Germinal center (tissue), 1 donor: ENCODE data around the gene ZCCHC7.
"Not testable (repeated sequence)": the region's sequence is repeated elsewhere in the genome, so short reads cannot be mapped to it uniquely, and the experiment has no call there.

ENCODE experiments used
- DNase-seq: peaks from one replicate; pipeline ENCODE4 v3.0.0; 2012; ENCODE audit warnings: mixed read lengths, low spot score

The ZCCHC7 gene

DNA sequence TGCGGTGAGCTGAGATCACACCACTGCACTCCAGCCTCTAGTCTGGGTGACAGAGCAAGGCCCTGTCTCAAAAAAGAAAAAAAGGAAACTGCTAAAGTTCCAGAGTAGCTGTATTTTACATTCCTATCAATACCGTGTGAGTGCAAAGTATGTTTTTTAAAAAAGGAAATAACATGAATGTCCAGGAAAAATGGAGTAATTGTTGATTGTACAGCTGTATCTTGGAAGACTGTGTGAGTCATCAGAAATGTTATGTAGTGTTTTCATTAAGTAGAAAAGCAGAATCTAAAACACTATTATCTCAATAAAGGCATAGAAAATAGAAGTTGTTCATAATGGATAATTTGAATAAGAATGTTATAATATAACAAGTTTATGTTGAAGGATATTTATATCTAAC lies 53.9 kb downstream of the ZCCHC7 start:
- no peak for DNase-seq

- no peak for DNase-seq
Measured at GRCh38 chr9:37178742-37179141, 58.4 kb downstream of the ZCCHC7 start.

DNA sequence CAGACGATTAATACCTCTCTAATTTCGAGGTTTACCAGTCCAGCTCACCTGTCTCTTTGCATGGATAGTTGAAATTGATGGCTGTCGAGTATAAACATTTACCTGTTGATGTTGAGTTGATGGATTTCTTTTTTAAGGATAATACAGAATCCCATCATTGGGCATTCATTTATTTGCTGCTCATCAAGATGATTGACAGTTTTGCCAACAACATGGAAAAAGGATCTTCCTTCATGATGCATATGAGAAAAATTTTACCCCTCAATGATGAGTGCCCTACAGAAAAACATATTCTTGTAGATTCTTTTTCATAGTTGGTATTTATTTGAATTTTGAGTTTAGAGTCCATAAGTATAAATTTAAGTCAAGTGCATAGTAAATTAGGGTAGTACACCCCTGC lies 59.2 kb downstream of the ZCCHC7 start:
- DNase-seq: no peak

DNA sequence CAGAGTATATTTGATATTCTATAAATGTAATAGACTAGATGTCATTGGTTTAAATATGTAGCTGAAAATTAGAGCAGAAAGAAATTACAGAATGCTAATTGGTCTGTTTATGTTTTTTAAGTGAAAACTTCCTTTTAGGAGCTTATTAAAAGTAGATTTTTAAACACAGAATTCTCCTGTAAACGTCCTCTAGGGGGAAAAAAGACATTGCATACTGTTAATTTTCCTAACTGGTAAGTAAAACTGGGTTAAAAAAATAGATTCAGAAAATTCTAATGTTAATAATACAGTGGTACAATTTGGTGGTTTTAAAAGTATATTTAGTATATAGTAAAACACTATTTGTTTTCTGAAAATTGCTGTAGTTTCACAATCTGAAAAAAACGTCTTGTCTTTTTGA lies 59.8 kb downstream of the ZCCHC7 start:
- DNase-seq: no peak

DNA sequence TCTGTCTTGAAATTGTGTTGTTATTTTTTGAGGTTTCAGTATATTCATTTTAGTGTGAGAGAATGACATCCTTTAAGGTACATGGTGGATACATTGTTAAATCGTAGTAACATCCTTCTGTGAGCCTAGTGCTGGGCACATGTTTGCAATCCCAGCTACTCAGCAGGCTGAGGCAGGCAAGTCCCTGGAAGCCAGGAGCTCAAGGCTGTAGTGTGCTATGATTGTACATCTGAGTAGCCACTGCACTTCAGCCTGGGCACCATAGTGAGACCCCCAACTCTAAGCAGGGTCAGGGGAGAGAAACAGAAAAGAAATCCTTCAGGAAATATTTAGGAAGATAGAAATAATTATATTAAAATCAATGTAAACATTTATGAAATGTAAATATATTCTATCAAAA lies 62.3 kb downstream of the ZCCHC7 start:
- DNase-seq: no peak

- no peak for DNase-seq
Measured at GRCh38 chr9:37184905-37185867, 64.8 kb downstream of the ZCCHC7 start.

- peak; percentile 28 for DNase-seq
Measured at GRCh38 chr9:37187292-37187691, 66.9 kb downstream of the ZCCHC7 start.

DNA sequence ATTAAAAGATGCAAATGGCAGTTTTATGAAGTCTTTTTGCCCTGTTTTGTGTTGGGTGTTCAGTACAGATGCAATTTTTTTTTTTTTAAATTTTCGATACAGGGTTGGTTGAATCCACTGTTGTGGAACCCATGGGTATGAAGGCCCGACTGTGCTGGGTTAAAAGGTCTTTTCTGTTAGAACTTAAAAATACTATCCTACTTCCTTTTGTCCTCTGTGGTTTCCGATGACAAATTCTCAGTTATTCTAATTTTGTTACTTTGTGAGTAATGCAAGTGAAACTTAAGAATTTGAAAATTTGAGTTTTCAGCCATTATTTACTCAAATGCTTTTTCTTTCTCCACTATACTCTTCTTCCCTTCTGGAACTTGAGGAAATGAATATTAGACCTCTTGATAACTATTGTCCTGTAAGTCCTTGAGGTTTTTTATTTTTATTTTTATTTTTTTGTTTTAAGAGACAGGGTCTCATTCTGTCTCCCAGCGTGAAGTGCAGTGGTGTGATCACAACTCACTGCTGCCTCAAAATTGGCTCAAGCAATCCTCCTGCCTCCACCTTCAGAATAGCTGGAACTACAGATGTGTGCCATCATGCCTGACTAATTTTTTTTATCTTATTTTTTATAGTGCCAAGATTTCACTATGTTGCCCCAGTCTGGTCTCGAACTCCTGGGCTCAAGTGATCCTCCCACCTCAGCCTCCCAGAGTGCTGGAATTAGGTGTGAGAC lies 67.5 kb downstream of the ZCCHC7 start:
- DNase-seq: peak; percentile 48

- DNase-seq: not testable (repeated sequence)
Measured at GRCh38 chr9:37190739-37191138, 70.4 kb downstream of the ZCCHC7 start.

GRCh38 chr9:37191403-37192089 lies 71.2 kb downstream of the ZCCHC7 start:
- no peak for DNase-seq

DNA sequence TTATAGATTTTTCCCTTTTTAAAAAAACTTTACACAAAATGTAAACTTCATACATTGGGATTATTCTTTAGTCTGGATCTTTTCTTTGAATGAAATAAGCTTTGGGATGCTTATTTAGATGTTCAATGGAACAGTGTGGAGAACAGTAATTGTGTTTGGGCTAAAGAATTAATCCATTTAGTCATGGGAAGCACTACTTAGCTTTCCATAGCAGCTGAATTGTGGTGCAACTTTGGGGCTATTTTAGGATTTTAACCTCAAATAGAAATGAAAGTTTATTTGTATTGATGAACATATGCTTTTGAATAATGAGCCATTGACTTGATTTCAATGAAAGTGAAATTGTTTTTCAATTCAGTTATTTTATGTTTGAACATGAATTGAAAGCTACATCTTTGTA lies 72.4 kb downstream of the ZCCHC7 start:
- no peak for DNase-seq

DNA sequence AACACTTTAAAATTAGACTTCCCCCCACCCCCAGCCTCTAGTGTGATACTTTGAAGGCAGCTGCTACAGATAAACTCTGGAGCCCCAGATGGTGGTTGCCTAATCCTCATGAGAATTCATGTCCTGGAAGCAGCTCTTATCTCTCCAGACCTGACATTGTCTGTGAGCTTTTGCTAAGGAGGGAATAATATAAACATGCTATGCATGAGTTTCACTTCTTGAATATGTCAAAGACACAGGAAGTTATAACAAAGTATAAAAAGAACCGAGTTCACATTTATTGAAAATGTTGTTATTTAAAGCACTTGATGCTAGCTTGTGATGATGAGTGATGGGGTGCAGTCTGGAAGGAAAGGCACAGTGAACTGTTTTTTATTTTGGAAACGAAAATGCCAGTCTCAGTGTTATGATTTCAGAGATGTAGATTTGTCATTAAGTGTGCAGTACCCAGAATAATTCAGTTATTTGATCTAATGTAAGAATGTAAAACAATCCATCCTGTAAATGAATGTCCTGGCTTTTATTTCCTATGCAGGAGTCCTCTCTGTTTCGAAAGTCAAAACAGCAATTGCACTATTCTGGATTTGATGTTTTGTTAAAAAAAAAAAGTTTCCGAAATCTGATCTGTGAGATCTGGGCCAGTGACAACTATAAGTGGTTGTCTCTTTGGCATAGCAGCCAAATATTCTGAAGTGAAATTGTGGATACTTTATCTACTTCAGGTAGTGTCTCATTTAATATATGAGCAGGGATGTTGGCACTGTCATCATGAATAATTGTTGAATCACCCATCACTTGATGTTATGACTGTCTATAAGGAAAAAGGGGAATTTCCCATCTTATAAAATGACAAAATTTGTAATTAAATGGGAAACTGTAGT lies 77.0 kb downstream of the ZCCHC7 start:
- peak; percentile 78 for DNase-seq

DNA sequence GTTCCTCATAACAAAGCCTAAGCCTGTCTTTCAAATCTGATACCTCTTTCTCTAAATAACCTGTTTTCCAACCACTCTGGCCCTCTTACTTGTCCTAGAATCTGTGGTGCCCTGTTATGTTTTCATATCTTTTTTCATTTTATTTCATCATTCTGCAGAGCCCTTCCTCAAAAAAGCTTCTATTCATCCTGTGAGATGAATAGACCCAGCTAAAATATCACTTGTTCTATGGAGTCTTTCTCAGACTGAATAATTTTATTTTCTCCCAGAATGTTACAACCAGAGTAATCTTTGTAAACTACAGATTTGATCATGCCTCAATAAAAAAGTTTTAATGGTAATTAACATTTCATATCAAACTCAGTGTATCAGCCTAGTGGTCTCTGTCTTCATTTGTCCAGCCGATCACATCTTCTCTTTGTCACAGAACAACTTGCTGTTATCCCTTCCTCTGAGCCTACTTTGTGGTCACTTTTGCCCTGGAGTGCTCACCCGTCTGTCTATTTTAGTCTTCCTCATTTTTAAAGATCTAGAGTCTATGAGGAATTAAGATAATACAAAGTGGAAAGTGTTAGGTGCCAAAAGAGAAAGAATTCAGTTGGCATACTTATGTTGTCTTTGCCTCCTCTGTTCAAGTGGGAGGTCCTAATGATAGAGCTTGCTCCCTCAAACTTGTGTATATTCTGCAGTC lies 77.8 kb downstream of the ZCCHC7 start:
- no peak for DNase-seq

DNA sequence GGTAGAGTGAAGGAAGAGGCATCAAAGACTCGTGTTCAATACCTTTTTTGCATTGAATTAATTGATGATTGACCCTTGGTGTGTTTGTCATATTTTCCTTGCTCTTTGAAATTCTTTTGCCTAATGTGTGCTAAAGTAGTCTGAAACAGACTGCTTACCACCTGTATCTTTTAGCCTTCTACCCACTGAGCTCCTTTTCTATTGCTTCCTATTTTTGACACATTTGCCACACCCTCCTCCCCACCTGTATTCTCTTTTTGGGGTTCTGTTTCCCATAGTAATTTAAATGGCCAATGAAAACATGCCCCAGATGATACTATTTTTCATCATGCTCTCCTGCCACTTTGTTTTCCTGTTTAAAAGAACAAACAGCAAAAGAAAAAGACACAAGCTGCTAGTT lies 78.5 kb downstream of the ZCCHC7 start:
- peak; percentile 61 for DNase-seq

DNA sequence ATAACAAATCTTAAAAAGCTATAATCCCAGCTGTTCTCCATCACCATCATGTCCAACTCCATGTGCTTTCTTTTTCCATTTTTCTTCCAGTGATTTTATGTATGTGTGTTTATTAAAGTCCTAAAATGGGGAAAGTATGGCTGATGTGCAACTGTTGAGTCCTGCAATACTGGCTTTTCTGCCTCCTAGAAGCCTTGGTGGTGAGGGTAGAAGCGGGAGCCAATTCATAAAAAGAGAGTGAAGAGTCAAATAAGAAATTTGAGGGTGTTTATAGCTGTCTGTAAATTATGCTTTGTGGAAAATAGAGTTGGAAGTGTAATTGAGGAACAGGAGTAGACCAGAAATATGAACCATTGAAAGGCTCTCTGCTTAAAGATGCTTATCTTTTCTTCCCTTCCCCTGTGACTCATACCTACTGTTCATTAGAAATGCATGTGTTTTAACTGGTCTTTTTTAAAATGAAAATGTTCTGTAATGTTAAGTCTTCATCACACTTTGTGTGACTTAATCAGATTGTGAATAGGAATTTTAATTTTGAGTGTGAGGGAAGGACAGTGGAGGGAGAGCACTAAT lies 80.1 kb downstream of the ZCCHC7 start:
- no peak for DNase-seq

GRCh38 chr9:37201581-37201980 lies 81.2 kb downstream of the ZCCHC7 start:
- no peak for DNase-seq

GRCh38 chr9:37202091-37202490 lies 81.7 kb downstream of the ZCCHC7 start:
- DNase-seq: no peak

DNA sequence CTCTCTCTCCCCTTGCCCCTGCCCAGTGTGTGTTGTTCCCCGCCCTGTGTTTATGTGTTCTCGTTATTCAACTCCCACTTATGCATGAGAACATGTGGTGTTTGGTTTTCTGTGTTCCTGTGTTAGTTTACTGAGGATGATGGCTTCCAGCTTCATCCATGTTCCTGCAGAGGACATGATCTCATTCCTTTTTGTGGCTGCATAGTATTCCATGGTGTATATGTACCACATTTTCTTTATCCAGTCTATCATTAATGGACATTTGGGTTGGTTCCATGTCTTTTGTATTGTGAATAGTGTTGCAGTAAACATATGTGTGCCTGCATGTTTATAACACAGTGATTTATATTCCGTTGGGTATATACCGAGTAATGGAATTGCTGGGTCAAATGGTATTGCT lies 83.1 kb downstream of the ZCCHC7 start:
- DNase-seq: not testable (repeated sequence)

DNA sequence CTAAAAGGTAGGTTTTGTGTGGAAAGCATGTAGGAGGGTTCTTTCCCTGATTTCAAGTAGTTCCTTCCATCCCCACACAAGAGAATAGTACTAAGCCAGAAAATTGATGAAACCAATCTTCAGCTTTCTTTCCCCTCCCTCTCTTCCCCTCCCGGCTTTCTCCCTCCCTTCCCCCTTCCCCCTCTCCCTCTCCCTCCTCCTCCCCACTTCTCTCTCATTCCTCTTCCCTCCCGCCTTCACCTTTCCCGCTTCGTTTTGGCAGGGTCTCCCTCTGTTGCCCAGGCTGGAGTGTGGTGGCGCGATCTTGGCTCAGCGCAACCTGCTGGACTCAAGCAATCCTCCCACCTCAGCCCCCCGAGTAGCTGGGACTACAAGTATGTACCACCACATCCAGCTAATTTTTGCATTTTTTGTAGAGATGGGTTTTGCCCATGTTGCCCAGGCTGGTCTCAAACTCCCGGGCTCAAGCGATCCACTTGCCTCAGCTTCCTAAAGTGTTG lies 85.8 kb downstream of the ZCCHC7 start:
- DNase-seq: no peak
